Measurements from ENCODE around the gene DPY19L3.
"Not testable (repeated sequence)": the region's sequence is repeated elsewhere in the genome, so short reads cannot be mapped to it uniquely, and the experiment has no call there.

The DPY19L3 gene

DNA sequence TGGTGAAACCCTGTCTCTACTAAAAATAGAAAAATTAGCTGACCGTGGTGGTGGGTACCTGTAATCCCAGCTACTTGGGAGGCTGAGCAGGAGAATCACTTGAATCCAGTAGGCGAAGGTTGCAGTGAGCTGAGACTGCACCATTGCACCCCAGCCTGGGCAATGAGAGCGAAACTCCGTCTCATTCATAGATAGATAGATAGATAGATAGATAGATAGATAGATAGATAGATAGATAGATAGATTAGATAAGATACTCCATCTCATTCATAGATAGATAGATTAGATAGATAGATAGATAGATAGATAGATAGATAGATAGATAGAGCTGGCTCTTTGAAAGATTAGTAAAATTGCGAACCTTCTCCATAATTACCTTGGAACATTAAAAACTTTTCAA is 42.0 kb downstream of the DPY19L3 start:
- not testable (repeated sequence) for DNase-seq (ENCODE audit: low read depth)

DNA sequence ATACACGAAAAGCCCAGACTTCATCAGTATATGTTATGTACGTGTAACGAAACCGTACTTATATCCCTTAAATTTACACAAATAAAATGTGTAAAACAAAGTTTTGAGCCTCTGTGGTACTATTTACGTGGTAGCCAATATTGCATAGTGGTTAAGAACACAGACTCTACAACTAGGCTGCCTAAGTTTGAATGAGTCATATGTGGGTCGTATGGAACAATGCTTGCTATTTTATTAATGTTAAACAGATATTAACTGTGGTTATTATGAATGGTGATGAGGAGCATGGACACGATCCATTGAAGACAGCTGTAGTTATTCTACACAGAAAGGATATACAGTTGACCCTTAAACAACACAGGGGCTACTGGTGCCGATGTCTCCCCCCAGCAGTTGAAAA is 42.5 kb downstream of the DPY19L3 start:
- no peak for DNase-seq (ENCODE audit: low read depth)

DNA sequence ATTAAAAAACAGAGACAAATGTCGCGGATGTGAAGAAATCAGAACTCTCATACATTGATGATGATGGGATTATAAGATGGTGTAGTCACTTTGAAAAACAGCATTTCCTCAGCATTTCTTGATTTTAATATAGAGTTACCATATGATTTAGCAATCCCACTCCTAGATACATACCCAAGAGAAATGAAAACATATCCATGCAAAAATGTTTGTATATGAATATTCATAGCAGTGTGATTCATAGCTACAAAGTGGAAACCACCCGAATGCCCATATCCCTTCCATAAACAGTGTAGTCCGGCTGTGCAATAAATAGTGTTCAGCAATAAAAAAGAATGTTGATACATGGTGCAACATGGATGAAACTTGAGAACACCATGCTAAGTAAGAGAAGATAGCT is 44.6 kb downstream of the DPY19L3 start:
- DNase-seq (ENCODE audit: low read depth) = no peak

DNA sequence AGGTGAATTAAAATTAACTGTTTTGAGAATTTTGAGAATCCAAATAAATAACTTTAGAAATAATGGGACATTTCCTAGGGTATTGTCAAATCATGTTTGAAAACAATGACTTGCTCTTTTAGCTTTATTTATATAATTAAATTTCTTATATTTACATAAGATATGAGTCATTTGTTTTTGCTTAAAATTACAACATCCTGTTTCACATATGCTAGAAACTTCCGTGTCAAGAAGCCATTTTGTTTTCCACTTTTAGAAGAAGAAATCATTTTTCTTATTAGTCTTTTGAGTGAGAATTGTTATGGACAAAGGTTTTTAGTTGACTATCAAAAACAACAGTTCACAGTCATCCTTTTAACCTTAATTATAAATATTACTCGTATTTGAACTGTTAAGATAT is 48.2 kb downstream of the DPY19L3 start:
- DNase-seq (ENCODE audit: low read depth) = no peak

DNA sequence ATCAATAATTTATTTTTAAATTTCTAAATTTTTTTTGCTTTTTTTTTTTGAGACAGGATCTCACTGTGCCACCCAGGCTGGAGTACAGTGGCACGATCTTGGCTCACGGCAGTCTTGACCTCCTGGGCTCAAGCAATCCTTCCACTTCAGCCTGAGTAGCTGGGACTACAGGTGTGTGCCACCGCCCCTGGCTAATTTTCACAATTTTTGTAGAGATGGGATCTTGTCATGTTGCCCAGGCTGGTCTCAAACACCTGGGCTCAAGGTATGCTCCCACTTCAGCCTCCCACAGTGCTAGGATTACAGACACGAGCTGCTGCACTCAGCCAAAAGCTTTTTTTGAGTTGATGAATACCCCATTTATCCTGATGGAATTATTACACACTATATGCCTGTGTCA is 50.8 kb downstream of the DPY19L3 start:
- no peak for DNase-seq (ENCODE audit: low read depth)

DNA sequence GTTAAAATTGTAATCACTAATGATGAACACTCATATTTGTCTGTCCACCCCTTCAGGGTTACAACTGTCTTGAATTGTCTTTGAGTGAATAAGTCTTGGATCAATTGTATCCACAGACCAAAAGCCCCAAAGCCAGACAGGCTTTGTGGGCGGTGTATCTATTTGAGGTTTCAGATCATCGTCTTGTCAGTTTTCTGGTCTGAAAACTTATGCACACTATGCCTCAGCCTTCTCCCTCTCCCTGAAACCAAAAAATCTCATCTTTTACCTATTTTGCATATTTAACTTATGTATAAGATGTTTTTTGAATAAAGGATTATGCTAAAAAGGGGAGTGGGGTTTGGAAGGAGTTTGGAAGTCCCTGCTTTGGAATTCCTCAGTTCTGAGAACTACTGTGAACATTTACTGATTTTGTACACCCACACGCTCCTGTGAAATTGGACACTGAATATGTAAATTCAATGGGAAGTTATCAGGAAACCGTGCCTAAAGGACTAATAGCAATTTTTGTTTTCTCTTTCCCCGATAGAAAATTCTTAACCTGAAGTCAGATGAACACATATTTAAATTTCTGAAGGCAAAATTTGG is 52.1 kb downstream of the DPY19L3 start:
- DNase-seq (ENCODE audit: low read depth) = no peak

DNA sequence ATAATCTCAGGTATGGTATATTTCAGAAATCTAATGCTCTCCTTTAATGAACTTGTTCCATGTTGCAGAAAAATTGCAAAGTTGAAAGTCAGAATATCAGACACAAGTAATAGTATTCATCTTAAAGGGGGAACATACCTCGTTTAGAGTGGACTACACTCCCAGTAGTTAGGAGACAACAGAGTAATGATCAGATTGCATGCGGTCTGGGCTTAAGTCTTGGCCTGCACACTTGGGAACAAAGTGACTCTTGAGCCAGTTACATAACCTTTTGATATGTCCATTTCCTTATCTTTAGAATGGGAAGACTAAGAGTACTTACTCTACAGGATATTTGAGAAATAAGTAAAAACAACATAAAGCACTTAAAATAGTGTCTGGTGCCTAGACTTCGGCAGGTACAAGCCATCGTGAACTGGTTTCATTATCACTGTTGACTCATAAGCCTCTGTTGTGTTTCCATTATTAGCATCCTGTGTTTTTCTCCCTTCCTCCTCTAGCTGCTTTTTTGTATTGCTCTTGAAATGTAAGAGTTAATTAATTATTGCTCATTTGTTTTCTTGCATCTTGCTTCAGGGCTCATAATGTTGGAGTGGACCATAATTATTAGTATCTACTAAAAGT is 53.0 kb downstream of the DPY19L3 start:
- DNase-seq (ENCODE audit: low read depth) = no peak

DNA sequence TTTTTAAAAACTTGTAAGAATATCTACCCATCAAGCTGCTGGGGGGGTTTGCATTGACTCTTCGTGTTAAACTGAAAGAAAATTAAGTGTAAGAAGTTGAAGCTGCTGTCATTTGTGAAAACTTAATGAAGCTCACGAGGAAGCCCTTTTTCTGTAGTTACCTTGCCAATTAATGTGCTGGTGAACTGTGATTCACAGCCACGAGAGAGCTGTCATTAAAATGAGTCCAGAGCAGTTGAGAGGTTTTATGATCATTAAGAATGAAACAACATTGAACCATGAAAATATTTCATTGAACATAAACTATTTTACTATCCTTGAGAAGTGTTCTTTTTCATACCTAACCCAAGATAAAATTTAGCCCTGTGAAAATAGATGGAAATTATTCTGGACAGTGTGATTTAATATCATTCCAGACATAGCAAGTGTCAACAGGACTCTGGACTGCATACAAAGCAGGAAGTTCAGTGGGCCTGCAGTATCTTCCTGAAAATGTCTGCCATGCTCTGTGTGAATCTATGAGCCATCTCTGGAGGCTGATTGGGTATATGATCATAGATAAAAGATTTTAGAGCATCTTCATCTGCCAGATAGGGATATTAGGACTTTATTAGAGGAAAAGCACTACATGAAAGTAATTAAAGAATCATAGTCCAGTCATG is 53.8 kb downstream of the DPY19L3 start:
- no peak for DNase-seq (ENCODE audit: low read depth)

DNA sequence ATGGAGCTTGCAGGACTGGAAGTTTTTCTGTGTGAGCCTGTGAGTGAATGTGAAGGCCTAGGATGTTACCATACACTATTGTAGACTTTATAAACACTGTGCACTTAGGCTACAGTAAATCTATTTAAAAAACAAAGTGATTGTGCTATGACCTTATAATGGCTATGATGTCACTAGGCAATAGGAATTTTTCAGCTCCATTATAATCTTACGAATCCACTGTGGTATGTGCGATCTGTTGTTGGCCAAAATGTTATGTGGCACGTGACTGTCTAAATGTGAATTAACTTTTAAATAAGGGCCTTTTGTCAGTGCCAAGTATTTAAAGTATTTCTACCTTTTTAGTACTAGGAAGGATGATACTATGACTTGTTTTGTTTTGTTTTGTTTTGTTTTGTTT is 54.9 kb downstream of the DPY19L3 start:
- DNase-seq (ENCODE audit: low read depth) = no peak

DNA sequence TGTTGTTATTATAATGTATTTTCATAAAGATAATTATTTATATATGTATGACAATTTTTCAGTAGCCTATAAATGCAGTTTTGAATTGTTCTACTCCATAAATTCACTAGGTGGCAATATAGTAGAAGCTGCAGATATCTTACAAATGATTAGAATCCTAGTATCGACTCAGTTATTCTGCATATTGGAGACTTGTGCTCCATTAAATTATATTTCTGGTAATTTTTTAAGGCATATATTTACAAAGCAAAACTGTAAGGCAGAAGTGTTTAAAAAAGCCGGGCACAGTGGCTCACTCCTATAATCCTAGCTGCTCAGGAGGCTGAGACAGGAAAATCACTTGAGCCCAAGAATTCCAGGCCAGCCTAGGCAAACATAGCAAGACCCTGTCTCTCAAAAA is 58.7 kb downstream of the DPY19L3 start:
- no peak for DNase-seq (ENCODE audit: low read depth)

DNA sequence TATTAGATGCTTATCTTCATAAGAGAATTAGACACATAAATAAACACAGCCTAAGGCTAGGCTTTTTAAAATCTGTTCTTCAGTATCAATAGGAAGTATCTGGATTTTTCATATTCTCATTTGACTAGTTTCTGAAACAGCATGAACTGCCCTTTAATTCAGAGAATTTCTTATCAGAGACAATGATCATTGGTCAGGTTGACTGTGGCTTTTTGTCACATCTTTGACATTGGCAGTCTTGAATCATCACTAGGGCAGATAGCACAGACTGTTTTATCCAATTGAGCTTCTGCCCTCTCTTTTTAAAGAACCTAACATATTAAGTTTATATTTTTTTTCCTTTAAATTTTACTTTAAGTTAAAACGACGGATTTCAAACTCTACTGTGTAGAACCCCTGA is 59.6 kb downstream of the DPY19L3 start:
- no peak for DNase-seq (ENCODE audit: low read depth)

DNA sequence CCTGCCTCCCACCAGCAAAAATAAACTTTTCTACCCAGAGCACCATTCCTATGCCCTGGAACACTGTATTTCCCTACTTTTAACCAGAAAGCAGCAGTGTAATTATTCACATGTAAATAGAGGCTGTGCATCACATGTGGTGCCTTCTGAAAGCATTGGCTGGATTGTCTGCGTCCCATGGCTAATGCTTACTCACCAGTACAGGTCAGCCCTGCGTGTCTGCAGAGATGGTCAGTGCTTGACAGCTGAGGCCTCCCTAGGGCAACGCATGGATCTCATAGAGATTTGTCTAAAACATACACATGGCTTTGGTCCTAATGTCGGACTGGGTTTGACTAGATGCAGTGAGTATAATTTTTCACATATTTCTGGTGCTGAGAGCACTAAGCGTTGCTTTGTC is 64.2 kb downstream of the DPY19L3 start:
- DNase-seq (ENCODE audit: low read depth) = no peak

DNA sequence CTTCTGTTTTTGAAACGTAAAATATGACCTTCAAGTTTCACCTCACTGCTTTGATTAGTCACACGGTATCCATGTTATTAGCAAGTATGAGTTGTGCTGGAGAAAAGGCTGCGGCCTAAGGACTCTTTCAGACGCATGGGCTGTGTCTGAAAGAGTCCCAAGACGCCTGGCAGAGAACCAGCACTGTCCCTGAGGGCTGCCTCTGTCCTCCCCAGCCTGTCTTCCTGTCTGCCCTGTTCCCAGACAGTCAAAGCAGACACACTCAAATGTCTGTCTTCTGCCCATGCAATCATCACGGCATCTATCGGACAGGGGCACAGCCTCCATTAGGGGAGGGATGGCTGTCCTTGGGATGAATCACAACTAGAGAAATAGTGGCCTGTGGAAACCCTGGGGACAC is 65.5 kb downstream of the DPY19L3 start:
- no peak for DNase-seq (ENCODE audit: low read depth)

DNA sequence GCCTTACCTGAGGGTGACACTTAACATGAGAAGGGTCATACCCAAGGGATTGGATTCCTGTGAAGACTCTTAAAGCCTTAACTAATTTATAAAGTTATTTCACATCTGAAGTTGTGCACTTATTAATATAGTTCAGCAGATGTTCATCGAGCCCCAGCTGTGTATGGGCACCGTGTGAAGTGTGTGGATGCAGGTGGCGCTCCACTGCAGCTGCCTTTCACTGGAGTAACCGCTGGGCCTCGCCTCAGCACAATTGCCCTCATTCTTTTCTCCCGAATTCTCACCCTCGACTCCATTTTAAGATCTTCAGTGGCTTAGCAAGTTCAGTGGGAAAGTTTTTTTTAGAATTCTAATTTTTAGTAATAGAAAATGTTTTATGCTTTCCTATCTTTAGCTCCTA is 66.2 kb downstream of the DPY19L3 start:
- no peak for DNase-seq (ENCODE audit: low read depth)

DNA sequence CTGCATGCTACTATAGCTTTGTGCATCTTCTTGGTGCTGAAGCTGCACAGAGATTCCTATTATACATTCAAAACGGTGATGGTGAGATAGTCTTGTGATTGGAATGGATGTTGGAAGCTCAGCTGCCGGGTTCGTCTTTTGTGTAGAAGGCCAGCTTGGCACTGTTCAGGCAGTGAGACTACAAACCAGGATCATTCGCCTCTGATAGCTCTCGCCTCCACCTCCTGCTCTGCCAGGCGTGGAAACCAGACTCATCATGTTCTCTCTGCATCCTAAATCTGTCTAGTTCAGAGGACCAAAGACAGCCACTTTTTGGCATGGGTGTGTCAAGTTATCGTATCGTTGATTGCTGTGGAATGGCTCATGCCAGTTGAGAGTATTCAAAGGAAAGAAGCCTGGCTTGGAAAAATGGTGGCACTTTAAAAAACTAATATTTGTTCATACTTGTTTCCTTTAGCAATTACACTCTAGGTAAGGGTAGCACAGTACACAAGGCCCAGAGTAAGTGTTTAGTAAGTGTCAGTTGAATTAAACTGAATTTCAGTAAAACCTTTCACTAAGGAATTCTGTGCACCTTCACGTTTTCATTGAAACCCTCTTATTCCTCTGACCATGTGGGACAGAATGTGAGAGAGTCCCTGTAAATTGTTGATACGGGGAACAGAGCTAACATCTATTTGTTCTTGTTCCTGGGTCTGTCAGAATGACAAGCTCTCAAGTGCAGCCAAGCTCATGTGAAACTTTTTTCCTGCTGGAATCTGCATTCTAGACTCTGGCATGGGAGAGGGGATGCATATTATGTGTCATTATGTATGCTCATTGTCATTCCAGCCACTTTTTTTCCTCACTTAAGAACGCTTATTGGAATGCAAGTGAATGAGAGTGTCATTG is 69.8 kb downstream of the DPY19L3 start:
- DNase-seq (ENCODE audit: low read depth) = no peak

DNA sequence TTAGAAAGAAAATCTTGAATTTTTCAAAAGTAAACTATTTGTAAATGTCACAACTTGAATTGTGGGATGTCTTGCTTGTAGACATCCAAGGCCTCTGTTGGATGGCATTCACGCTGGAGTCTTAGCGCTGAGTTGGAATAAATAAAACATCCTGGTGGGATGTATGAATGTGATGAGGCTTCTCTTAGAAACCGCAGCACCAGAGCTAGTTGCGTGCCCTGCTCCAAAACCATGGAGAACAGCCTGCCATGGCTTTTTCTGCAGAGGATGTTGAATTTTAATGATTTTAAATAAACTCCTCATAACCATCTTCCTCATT is 70.4 kb downstream of the DPY19L3 start:
- DNase-seq (ENCODE audit: low read depth) = no peak

DNA sequence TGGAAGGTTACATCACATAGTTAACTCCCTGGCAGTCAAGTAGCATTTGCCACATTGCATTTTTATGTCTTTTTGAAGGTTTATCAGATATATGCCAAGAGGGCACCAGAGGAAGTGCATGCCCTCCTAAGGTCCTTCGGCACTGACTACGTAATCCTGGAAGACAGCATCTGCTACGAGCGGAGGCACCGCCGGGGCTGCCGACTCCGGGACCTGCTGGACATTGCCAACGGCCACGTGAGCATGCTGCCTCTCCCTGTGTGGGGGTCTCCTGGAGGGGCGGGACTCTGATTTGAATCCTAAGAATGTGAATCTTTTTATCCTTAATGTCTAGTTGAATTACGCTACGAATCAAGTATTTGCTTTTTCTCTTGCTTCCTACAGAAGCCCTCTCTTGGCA is 74.8 kb downstream of the DPY19L3 start:
- no peak for DNase-seq (ENCODE audit: low read depth)

DNA sequence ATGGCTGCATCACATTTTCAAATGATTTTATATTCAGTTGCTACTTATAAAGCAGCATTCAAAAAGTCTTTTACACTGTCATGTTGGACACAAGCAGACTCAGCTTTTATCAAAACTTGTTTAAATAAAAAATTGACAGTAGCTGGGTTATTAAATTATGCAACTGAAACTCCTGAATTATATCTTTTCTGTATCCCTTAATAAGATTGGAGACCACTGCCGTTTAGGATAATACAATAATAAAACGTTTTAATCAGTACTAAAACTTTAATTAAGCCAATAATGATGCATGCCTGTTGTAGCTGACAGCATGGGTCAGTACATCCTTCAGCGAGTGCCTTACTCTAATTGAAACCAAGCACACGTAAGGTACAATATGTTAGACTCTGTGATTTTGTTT is 78.0 kb downstream of the DPY19L3 start:
- no peak for DNase-seq (ENCODE audit: low read depth)

DNA sequence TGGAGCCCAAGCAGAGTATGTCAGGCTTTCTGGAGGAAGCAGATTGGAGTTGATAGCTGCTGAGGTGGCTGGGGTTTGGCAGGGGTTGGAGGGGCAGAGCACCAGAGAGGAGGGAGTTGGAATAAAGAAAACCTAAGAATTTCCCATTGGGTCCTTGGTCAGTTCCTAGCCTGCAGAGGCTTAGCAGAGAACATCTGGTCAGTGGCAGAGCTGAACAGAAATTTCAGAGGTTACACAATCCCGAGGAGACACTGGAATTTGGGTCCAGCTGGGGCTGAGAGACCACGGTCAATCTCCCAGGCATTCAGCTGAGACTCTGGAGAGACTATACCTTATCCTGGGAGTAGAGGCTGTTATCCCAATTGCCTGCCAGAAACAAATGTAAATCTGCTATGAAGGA is 84.4 kb downstream of the DPY19L3 start:
- DNase-seq (ENCODE audit: low read depth) = no peak

DNA sequence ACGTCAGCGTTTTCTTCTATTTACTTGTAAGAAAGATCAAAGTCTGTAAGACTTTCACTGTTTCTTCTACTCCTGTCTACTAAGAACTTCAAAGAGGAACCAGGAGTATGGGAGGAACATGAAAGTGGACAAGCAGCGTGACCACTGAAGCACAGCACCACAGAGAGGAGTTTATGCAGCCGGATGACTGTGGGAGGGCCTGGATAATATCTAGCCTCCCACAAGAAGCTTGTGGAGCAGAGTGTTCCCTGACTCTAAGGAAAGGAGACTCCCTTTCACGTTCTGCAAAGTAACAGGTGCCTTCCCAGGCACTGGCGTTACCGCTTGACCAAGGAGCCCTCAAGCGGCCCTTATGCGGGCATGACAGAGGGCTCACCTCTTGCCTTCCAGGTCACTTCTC is 91.8 kb downstream of the DPY19L3 start:
- DNase-seq (ENCODE audit: low read depth) = no peak

DNA sequence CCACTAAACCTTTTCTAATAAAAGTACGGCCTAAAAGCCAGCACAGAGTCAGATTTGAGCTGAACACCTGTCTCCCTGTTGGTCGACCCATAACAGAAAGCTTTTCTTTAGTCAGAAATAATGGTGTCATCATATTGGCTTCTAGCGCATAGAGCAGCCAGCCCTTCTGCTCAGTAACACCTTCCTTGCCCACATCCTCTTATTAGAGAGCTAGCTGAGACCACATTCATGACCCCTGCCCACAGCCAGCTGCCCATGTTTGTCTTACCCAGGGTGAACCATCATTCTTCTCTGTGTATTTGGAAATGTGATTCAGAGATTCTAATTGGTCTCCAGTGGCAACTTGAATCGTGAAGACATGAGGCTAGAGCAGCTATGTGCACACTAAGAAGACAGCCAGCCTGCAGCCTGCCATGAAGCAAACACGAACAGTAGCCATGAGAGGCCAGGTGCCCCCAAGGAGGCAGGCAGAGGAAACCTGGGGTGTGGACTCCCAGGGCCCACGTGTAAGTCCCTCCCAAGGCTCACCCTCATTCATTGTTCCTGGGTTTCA is 93.2 kb downstream of the DPY19L3 start:
- DNase-seq (ENCODE audit: low read depth) = no peak

DNA sequence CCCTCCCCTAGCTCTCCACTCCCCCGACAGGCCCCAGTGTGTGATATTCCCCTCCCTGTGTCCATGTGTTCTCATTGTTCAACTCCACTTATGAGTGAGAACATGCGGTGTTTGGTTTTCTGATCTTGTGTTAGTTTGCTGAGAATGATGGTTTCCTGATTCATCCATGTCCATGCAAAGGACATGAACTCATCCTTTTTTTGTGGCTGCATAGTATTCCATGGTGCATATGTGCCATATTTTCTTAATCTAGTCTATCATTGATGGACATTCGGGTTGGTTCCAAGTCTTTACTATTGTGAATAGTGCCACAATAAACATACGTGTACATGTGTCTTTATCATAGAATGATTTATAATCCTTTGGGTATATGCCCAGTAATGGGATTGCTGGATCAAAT is 106.9 kb downstream of the DPY19L3 start:
- DNase-seq (ENCODE audit: low read depth) = not testable (repeated sequence)

DNA sequence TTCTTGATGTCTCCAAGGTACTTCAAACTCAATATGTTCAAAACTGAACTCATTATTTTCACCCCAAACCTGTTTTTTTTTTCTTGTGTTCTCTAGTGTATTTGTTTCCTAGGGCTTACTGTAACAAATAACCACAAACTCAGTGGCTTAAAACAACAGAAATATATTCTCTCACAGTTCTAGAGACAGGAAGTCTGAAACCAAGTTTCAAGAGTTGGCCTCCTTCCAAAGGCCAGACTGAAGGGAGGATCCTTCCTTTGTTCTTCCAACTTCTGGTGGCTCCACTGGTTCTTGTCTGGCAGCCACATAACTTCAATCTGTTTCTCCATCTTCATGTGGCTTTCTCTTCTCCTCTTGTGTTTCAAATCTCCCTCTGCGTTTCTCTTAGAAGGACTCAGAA is 113.5 kb downstream of the DPY19L3 start:
- no peak for DNase-seq (ENCODE audit: low read depth)
